ENCODE results near the gene RAMP3.
A peak's percentile ranks its signal among the peaks of the same experiment; 100 is the strongest.
"Not testable (repeated sequence)": the region's sequence is repeated elsewhere in the genome, so short reads cannot be mapped to it uniquely, and the experiment has no call there.

Gene RAMP3

GRCh38 chr7:45203036-45203435, 45.4 kb downstream of the RAMP3 start:
- no peak overlapping the region for H3K4me3 ChIP-seq (ENCODE audit: low read length)
- no peak for TF ChIP-seq CTCF (IDR thresholded peaks at IDR 0.05; ENCODE audit: insufficient read depth, low read depth, low read length, missing control alignments)
- DNase-seq (ENCODE audit: low read depth): no peak

- DNase-seq (ENCODE audit: low read depth): no peak
- no peak overlapping the region for H3K4me3 ChIP-seq (ENCODE audit: low read length)
- TF ChIP-seq CTCF (IDR thresholded peaks at IDR 0.05; ENCODE audit: insufficient read depth, low read depth, low read length, missing control alignments): no peak
Measured at GRCh38 chr7:45203459-45203858, 45.9 kb downstream of the RAMP3 start.

GRCh38 chr7:45203936-45204445, 46.4 kb downstream of the RAMP3 start:
- DNase-seq (ENCODE audit: low read depth): peak; percentile 30
- no peak overlapping the region for H3K4me3 ChIP-seq (ENCODE audit: low read length)
- no peak for TF ChIP-seq CTCF (IDR thresholded peaks at IDR 0.05; ENCODE audit: insufficient read depth, low read depth, low read length, missing control alignments)

- not testable (repeated sequence) for H3K4me3 ChIP-seq (ENCODE audit: low read length); DNase-seq (ENCODE audit: low read depth)
Measured at GRCh38 chr7:45206266-45206665, 48.7 kb downstream of the RAMP3 start.

GRCh38 chr7:45209909-45210308, 52.3 kb downstream of the RAMP3 start:
- not testable (repeated sequence) for DNase-seq (ENCODE audit: low read depth); H3K4me3 ChIP-seq (ENCODE audit: low read length)

GRCh38 chr7:45211066-45211465, 53.5 kb downstream of the RAMP3 start:
- H3K4me3 ChIP-seq (ENCODE audit: low read length): no peak overlapping the region
- TF ChIP-seq CTCF (IDR thresholded peaks at IDR 0.05; ENCODE audit: insufficient read depth, low read depth, low read length, missing control alignments): no peak
- no peak for DNase-seq (ENCODE audit: low read depth)

- DNase-seq (ENCODE audit: low read depth): no peak
- H3K4me3 ChIP-seq (ENCODE audit: low read length): no peak overlapping the region
- no peak for TF ChIP-seq CTCF (IDR thresholded peaks at IDR 0.05; ENCODE audit: insufficient read depth, low read depth, low read length, missing control alignments)
Measured at GRCh38 chr7:45211958-45212357, 54.4 kb downstream of the RAMP3 start.

GRCh38 chr7:45212606-45213005, 55.0 kb downstream of the RAMP3 start:
- TF ChIP-seq CTCF (IDR thresholded peaks at IDR 0.05; ENCODE audit: insufficient read depth, low read depth, low read length, missing control alignments): no peak
- H3K4me3 ChIP-seq (ENCODE audit: low read length): no peak overlapping the region
- no peak for DNase-seq (ENCODE audit: low read depth)

Data from epithelial cell of esophagus (primary cell).